A673 (cell line): ENCODE measurements around the gene IL10. TPM values are rescaled to one million over a fixed set of nuclear protein-coding genes. Genes with fewer than 3 reads are reported as not detected.

Experiments
- BruUV-seq: library from RNA; stranded (reverse); fragments of 400-500 nt; replicated peaks from 2 replicates; lab custom pipeline; 2021; lab: Mats Ljungman, UMichigan
- CTCF ChIA-PET: fragments of 300-600 bp; sonication (Branson Sonifier 250); formaldehyde crosslinking; loops from one replicate; lab custom pipeline; 2022; ENCODE audit warnings: antibody characterized with exemption; lab: Charles Lee
- POLR2A ChIA-PET: fragments of 300-600 bp; sonication (Branson Sonifier 250); formaldehyde crosslinking; loops from one replicate; lab custom pipeline; 2022; ENCODE audit warnings: antibody characterized with exemption; ENCODE audit not compliant: low non-redundant PET; lab: Charles Lee
- DNase-seq: peaks from one replicate; pipeline ENCODE4 v3.0.0-alpha.2; 2015; ENCODE audit warnings: low spot score
- H3K27ac ChIP-seq: fragments of 200-600 bp; sonication (generic); 2 replicates; pipeline ENCODE4 v1.5.1; 2016; ENCODE audit warnings: mixed run types, low read depth, mild to moderate bottlenecking, mixed read lengths, antibody characterized with exemption, low read length; ENCODE audit not compliant: poor library complexity, severe bottlenecking
- H3K27me3 ChIP-seq: fragments of 200-600 bp; sonication (generic); replicated peaks from 2 replicates; pipeline ENCODE4 v1.6.1; 2017; ENCODE audit warnings: mixed run types, low read depth, mild to moderate bottlenecking, mixed read lengths, antibody characterized with exemption, low read length; ENCODE audit not compliant: insufficient read depth, poor library complexity
- H3K36me3 ChIP-seq: fragments of 200-600 bp; sonication (generic); 2 replicates; pipeline ENCODE4 v1.6.1; 2016; ENCODE audit warnings: mixed run types, mild to moderate bottlenecking, mixed read lengths, antibody characterized with exemption, low read length; ENCODE audit not compliant: insufficient read depth, poor library complexity, severe bottlenecking
- H3K4me1 ChIP-seq: fragments of 200-600 bp; sonication (generic); 2 replicates; pipeline ENCODE4 v1.6.1; 2017; ENCODE audit warnings: mixed run types, mild to moderate bottlenecking, mixed read lengths, antibody characterized with exemption, low read length; ENCODE audit not compliant: insufficient read depth, poor library complexity, severe bottlenecking
- H3K4me3 ChIP-seq: fragments of 200-600 bp; sonication (generic); 2 replicates; pipeline ENCODE4 v1.5.1; 2016; ENCODE audit warnings: low read depth, mixed run types, mild to moderate bottlenecking, mixed read lengths, low read length; ENCODE audit not compliant: poor library complexity, severe bottlenecking
- H3K9me3 ChIP-seq: fragments of 200-600 bp; sonication (generic); 2 replicates; pipeline ENCODE4 v1.6.1; 2016; ENCODE audit warnings: mixed run types, low read depth, mild to moderate bottlenecking, mixed read lengths, antibody characterized with exemption, low read length; ENCODE audit not compliant: poor library complexity, severe bottlenecking
- CTCF ChIP-seq: fragments of 300-800, 200-600 bp; sonication (generic); conservative IDR thresholded peaks from 2 replicates; pipeline ENCODE4 v1.5.1; 2017; ENCODE audit warnings: low read depth, mild to moderate bottlenecking, antibody characterized with exemption, low read length, moderate library complexity, mixed read lengths
- EZH2 ChIP-seq: fragments of 200-600 bp; sonication (generic); IDR thresholded peaks from 2 replicates; pipeline ENCODE4 v1.6.1; 2017; ENCODE audit warnings: borderline replicate concordance, low read depth, mild to moderate bottlenecking, mixed read lengths, antibody characterized with exemption, low read length; ENCODE audit not compliant: poor library complexity, severe bottlenecking
- intact Hi-C: fragments of 100-400 bp; cut with micrococcal nuclease; formaldehyde crosslinking; loops from one replicate; pipeline ENCODE4 v1.10.0; 2022; ENCODE audit not compliant: unreplicated experiment
- total RNA-seq: library from RNA; stranded (reverse); gene quantifications from 2 replicates; pipeline ENCODE4 v1.2.3, GENCODE V29; 2021

Gene IL10
- total RNA-seq, 1 experiment from 2014 or later: not detected

GRCh38 chr1:206721454-206721853, 50.8 kb downstream of the IL10 start:
- POLR2A ChIA-PET: no interaction called here
- no TSS peak for BruUV-seq
- CTCF ChIA-PET: no interaction called here
- Histone ChIP-seq H3K36me3 (no peaks in the 10 kb centered on the region), H3K27ac (no peak overlapping the region), H3K27me3 (no peaks in the 10 kb centered on the region), H3K4me1 (no peaks in the 10 kb centered on the region), H3K9me3 (no peaks in the 10 kb centered on the region), H3K4me3 (no peak overlapping the region)
- TF ChIP-seq CTCF (no peak), EZH2 (no peak)
- intact Hi-C loops: no loop called here
- DNase-seq: no peak

GRCh38 chr1:206719169-206719839, 53.0 kb downstream of the IL10 start:
- DNase-seq: no peak
- H3K27ac ChIP-seq: no peak overlapping the region
- ChIA-PET CTCF (no interaction called here), POLR2A (no interaction called here)
- BruUV-seq: no TSS peak
- intact Hi-C loops: no loop called here
- H3K4me3 ChIP-seq: no peak overlapping the region
- H3K4me1 ChIP-seq: no peaks in the 10 kb centered on the region
- no peaks in the 10 kb centered on the region for H3K36me3 ChIP-seq
- H3K9me3 ChIP-seq: no peaks in the 10 kb centered on the region
- TF ChIP-seq EZH2: no peak
- no peak for TF ChIP-seq CTCF
- no peaks in the 10 kb centered on the region for H3K27me3 ChIP-seq

- intact Hi-C loops: no loop called here
- DNase-seq: no peak
- Histone ChIP-seq H3K4me3 (no peak overlapping the region), H3K9me3 (no peaks in the 10 kb centered on the region), H3K36me3 (no peaks in the 10 kb centered on the region), H3K4me1 (no peaks in the 10 kb centered on the region), H3K27ac (no peak overlapping the region), H3K27me3 (no peaks in the 10 kb centered on the region)
- ChIA-PET CTCF (no interaction called here), POLR2A (no interaction called here)
- TF ChIP-seq CTCF (no peak), EZH2 (no peak)
- BruUV-seq: no TSS peak
These were observed 54.7 kb downstream of the IL10 start for GRCh38 chr1:206717674-206717989.

Other genes with a start within 250 kb of the IL10 start
- 32.6 and 32.7 TPM in 2 replicates for gene EIF2D, start 160.0 kb downstream of the IL10 start, total RNA-seq
- gene DYRK3, start 137.0 kb downstream of the IL10 start, total RNA-seq: 18.7 and 24.0 TPM in 2 replicates
- gene MAPKAPK2, start 87.6 kb downstream of the IL10 start, total RNA-seq: 39.2 and 41.9 TPM in 2 replicates
- gene IL19, start 1.7 kb downstream of the IL10 start, total RNA-seq: not detected in 2 replicates
- gene IL20, start 93.1 kb upstream of the IL10 start, total RNA-seq: not detected in 2 replicates
- gene IL24, start 124.9 kb upstream of the IL10 start, total RNA-seq: not detected in 2 replicates
- gene FCMR, start 149.4 kb upstream of the IL10 start, total RNA-seq: not detected in 2 replicates
- not detected in 2 replicates for gene PIGR, start 174.0 kb upstream of the IL10 start, total RNA-seq
- gene FCAMR, start 198.0 kb upstream of the IL10 start, total RNA-seq: not detected in 2 replicates